ENCODE data around the gene SARNP.
"Not testable (repeated sequence)": the region's sequence is repeated elsewhere in the genome, so short reads cannot be mapped to it uniquely, and the experiment has no call there.

The SARNP gene

GRCh38 chr12:55797068-55797467, 20.5 kb downstream of the SARNP start:
- no peak for DNase-seq (ENCODE audit: low read depth in 2 of 2)

- DNase-seq (ENCODE audit: low read depth in 2 of 2): no peak
Measured at GRCh38 chr12:55795950-55796349, 21.6 kb downstream of the SARNP start.

GRCh38 chr12:55789893-55790292, 27.6 kb downstream of the SARNP start:
- DNase-seq (ENCODE audit: low read depth in 2 of 2): no peak

- no peak for DNase-seq (ENCODE audit: low read depth in 2 of 2)
Measured at GRCh38 chr12:55789171-55789570, 28.4 kb downstream of the SARNP start.

GRCh38 chr12:55788546-55788945, 29.0 kb downstream of the SARNP start:
- DNase-seq (ENCODE audit: low read depth in 2 of 2): no peak

- DNase-seq (ENCODE audit: low read depth in 2 of 2): no peak
Measured at GRCh38 chr12:55780685-55781084, 36.8 kb downstream of the SARNP start.

GRCh38 chr12:55777856-55778255, 39.7 kb downstream of the SARNP start:
- no peak for DNase-seq (ENCODE audit: low read depth in 2 of 2)

GRCh38 chr12:55771736-55772135, 45.8 kb downstream of the SARNP start:
- DNase-seq (ENCODE audit: low read depth in 2 of 2): no peak

GRCh38 chr12:55767156-55767555, 50.4 kb downstream of the SARNP start:
- no peak for DNase-seq (ENCODE audit: low read depth in 2 of 2)

- no peak for DNase-seq (ENCODE audit: low read depth in 2 of 2)
Measured at GRCh38 chr12:55765736-55766290, 51.7 kb downstream of the SARNP start.

GRCh38 chr12:55762646-55763045, 54.9 kb downstream of the SARNP start:
- DNase-seq (ENCODE audit: low read depth in 2 of 2): no peak

GRCh38 chr12:55760663-55761062, 56.9 kb downstream of the SARNP start:
- DNase-seq (ENCODE audit: low read depth in 2 of 2): no peak

- not testable (repeated sequence) for DNase-seq (ENCODE audit: low read depth in 2 of 2)
Measured at GRCh38 chr12:55758575-55758974, 58.9 kb downstream of the SARNP start.

- DNase-seq (ENCODE audit: low read depth in 2 of 2): no peak
Measured at GRCh38 chr12:55757701-55758100, 59.8 kb downstream of the SARNP start.

- DNase-seq (ENCODE audit: low read depth in 2 of 2): no peak
Measured at GRCh38 chr12:55755246-55755645, 62.3 kb downstream of the SARNP start.

GRCh38 chr12:55748230-55748993, 69.1 kb downstream of the SARNP start:
- no peak for DNase-seq (ENCODE audit: low read depth in 2 of 2)

- DNase-seq (ENCODE audit: low read depth in 2 of 2): no peak
Measured at GRCh38 chr12:55746913-55747231, 70.7 kb downstream of the SARNP start.

GRCh38 chr12:55746174-55746912, 71.2 kb downstream of the SARNP start:
- no peak for DNase-seq (ENCODE audit: low read depth in 2 of 2)

GRCh38 chr12:55745361-55746173, 72.0 kb downstream of the SARNP start:
- no peak for DNase-seq (ENCODE audit: low read depth in 2 of 2)

GRCh38 chr12:55744340-55745030, 73.0 kb downstream of the SARNP start:
- DNase-seq (ENCODE audit: low read depth in 2 of 2): no peak

All from stimulated activated CD4-positive, alpha-beta T cell treated with anti-CD3 and anti-CD28 coated beads, Interleukin-1b, Interleukin-23, amount 100 ng/mL, for 1 hour (primary cell).